ENCODE measurements around the gene MESP2. TPM values are rescaled to one million over a fixed set of nuclear protein-coding genes. Genes with fewer than 3 reads are reported as not detected.
A peak's percentile ranks its signal among the peaks of the same experiment; 100 is the strongest.

MESP2 gene
- total and polyA plus RNA-seq, 3 donors from 2014 or later, result 1.3 to 2.9 (median 2.2) TPM

DNA sequence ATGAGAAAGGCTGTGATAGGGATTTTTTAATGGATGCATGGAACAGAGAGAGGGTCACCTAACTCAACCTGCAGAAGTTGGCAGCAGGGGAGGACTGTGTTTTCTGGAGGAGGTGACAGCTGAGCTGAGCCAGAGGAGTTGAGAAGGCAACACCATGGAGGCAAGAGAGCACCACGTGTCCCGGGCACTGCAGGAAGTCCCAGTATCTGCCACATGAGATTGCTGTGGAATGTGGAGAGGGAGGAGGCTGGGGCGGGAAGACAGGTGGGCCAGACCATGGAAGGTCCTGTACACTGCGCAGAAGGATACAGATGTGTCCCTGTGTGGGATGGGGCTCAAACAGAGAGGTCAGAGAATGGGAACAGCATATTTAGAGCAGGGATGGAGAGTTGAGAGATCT is 40.4 kb upstream of the MESP2 start:
- no peaks in the 10 kb centered on the region for H3K36me3 ChIP-seq (ENCODE audit: low read depth, missing control alignments)
- H3K27ac ChIP-seq, result no peak overlapping the region
- no peaks in the 10 kb centered on the region for H3K27me3 ChIP-seq
- no peak overlapping the region for H3K4me3 ChIP-seq
- no peak for DNase-seq
- WGBS, 2 donors, result 61 to 67% methylated on average over 4 of the region's 4 CpGs
- TF ChIP-seq, protein P1, sequence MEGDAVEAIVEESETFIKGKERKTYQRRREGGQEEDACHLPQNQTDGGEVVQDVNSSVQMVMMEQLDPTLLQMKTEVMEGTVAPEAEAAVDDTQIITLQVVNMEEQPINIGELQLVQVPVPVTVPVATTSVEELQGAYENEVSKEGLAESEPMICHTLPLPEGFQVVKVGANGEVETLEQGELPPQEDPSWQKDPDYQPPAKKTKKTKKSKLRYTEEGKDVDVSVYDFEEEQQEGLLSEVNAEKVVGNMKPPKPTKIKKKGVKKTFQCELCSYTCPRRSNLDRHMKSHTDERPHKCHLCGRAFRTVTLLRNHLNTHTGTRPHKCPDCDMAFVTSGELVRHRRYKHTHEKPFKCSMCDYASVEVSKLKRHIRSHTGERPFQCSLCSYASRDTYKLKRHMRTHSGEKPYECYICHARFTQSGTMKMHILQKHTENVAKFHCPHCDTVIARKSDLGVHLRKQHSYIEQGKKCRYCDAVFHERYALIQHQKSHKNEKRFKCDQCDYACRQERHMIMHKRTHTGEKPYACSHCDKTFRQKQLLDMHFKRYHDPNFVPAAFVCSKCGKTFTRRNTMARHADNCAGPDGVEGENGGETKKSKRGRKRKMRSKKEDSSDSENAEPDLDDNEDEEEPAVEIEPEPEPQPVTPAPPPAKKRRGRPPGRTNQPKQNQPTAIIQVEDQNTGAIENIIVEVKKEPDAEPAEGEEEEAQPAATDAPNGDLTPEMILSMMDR (IDR thresholded peaks at IDR 0.05), result no peak
- no peak for TF ChIP-seq POLR2A (IDR thresholded peaks at IDR 0.05)
- intact Hi-C loops (cut with DNase I; ENCODE audit: low total_unique reads), result loop anchor here (10.0 kb wide), 2 partner anchors 91 to 339 kb away; no protein-coding TSS in a partner anchor
- no peaks in the 10 kb centered on the region for H3K9me3 ChIP-seq
- peaks cover 3% of the 10 kb centered on the region for H3K4me1 ChIP-seq

DNA sequence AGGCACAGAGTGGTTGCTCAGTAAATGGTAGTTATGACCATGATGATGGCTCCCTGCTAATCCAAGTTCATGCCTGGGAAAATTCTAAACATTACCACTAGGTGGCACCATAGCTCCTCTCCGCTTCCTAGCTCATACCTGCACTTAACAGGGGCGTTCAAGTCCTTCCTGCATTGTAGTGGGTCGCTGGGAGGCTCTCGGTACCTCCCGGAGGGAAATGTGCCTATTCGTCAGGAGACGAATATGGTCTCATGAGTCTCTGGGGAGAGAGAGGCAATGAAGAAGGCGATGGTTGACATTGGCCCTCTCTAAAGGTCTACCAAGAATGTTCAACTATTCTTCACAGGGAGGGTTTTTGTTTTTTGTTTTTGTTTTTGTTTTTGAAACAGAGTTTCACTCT is 36.0 kb upstream of the MESP2 start:
- Histone ChIP-seq H3K4me3 (no peak overlapping the region), H3K9me3 (no peaks in the 10 kb centered on the region), H3K4me1 (peaks cover 3% of the 10 kb centered on the region), H3K36me3 (ENCODE audit: low read depth, missing control alignments) (no peaks in the 10 kb centered on the region), H3K27ac (no peak overlapping the region), H3K27me3 (no peaks in the 10 kb centered on the region)
- TF ChIP-seq POLR2A (IDR thresholded peaks at IDR 0.05), result no peak
- TF ChIP-seq, protein P1 (IDR thresholded peaks at IDR 0.05), result peak; percentile 79 to 97 (median 91)
- DNase-seq, result peak; percentile 73
- intact Hi-C loops (cut with DNase I; ENCODE audit: low total_unique reads), result no loop called here
- WGBS, 2 donors, result 14 to 18% methylated on average over 8 of the region's 8 CpGs

DNA sequence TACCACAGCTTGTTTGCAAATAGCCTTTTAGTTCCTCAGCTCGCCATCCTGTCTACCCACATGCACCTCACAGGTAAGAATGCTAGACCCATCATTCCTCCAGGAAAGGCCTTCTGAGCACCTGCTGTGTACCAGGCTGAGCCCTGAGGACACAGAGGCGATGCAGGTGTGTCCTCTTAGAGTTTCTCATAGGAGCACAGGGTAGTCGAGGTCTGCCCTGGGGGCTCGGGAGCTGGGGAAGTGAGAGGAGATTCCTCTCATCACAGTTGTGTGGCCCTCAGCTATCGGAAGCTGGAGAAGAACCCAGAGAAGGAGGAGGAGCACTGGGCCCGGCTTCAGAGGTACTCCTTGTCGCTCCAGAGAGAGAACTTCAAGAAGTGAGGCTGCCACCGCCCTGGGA is 33.1 kb upstream of the MESP2 start:
- Histone ChIP-seq H3K36me3 (ENCODE audit: low read depth, missing control alignments) (no peaks in the 10 kb centered on the region), H3K27ac (no peak overlapping the region), H3K9me3 (no peaks in the 10 kb centered on the region), H3K4me1 (peaks cover 3% of the 10 kb centered on the region), H3K27me3 (no peaks in the 10 kb centered on the region), H3K4me3 (no peak overlapping the region)
- WGBS, 2 donors, result 85 to 91% methylated on average over 8 of the region's 8 CpGs
- TF ChIP-seq, protein P1 (IDR thresholded peaks at IDR 0.05), result no peak
- no peak for TF ChIP-seq POLR2A (IDR thresholded peaks at IDR 0.05)
- intact Hi-C loops (cut with DNase I; ENCODE audit: low total_unique reads), result no loop called here
- no peak for DNase-seq

DNA sequence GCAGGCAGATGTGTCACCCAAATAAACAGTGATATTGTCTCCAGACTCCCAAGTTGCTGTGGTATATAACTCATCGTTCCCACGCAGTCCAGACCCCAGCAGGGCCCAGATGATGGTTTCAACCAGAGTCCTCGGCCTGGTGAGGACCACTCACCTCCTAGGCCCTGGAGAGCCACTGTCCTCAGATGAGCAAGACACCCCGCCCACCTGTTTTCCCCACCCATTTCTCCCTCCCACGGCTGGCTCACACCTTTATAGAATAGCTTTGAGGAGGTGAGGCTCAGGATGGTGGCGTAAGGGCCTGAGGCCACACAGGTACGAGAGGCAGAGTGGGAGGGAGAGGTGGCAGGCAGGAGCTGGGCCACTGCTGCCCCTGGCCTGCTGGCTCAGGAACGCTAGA is 32.5 kb upstream of the MESP2 start:
- DNase-seq, result no peak
- Histone ChIP-seq H3K4me1 (peaks cover 3% of the 10 kb centered on the region), H3K27ac (no peak overlapping the region), H3K27me3 (no peaks in the 10 kb centered on the region), H3K36me3 (ENCODE audit: low read depth, missing control alignments) (no peaks in the 10 kb centered on the region), H3K4me3 (no peak overlapping the region), H3K9me3 (no peaks in the 10 kb centered on the region)
- TF ChIP-seq, protein P1 (IDR thresholded peaks at IDR 0.05), result no peak
- TF ChIP-seq POLR2A (IDR thresholded peaks at IDR 0.05), result no peak
- intact Hi-C loops (cut with DNase I; ENCODE audit: low total_unique reads), result no loop called here
- 79 to 81% methylated on average over 8 of the region's 8 CpGs for WGBS, 2 donors

DNA sequence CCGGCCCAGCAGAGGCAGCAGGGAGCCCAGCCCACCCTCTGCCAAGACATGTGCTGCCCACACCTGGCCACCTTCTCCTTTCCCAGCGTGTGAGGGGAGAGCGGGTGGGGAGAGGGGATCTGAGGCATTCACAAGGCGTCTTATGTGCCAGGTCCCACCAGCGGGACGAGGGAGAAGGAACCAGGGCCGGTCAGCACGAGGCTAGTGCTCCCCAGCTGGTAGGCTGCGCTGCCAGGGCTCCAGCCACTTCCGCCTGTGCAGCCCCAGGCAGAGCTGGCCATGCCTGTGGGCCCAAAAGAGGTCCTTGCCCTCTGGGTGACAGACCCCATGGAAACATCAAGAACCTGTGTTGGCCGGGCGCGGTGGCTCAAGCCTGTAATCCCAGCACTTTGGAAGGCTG is 31.0 kb upstream of the MESP2 start:
- no peaks in the 10 kb centered on the region for H3K9me3 ChIP-seq
- H3K27me3 ChIP-seq, result no peaks in the 10 kb centered on the region
- no peak for DNase-seq
- no peak overlapping the region for H3K27ac ChIP-seq
- peaks cover 6% of the 10 kb centered on the region for H3K4me1 ChIP-seq
- intact Hi-C loops (cut with DNase I; ENCODE audit: low total_unique reads), result no loop called here
- no peaks in the 10 kb centered on the region for H3K36me3 ChIP-seq (ENCODE audit: low read depth, missing control alignments)
- H3K4me3 ChIP-seq, result no peak overlapping the region
- no peak for TF ChIP-seq POLR2A (IDR thresholded peaks at IDR 0.05)
- TF ChIP-seq, protein P1 (IDR thresholded peaks at IDR 0.05), result no peak
- 74 to 91% methylated on average over 3 to 13 of the region's 13 CpGs for WGBS, 2 donors
